Thyroid gland (tissue), 4 donors: ENCODE measurements around the gene DGCR2.

ENCODE experiments used
- POLR2A ChIP-seq, 2 donors: fragments of 450-650 bp; IDR thresholded peaks; one replicate each; pipeline ENCODE4 v1.6.1; 2017; ENCODE audit warnings: antibody characterized with exemption in 2 of 2, mild to moderate bottlenecking in 2 of 2, moderate library complexity in 1 of 2
- TF ChIP-seq, protein P1 (sequence below), 6 experiments: fragments of 200-600 bp in 3 of 6; fragments of 450-650 bp in 3 of 6; sonication (generic) in 3 of 6; IDR thresholded peaks; one replicate each; pipeline ENCODE4 v1.5.1; 2016 to 2019; ENCODE audit warnings: antibody characterized with exemption in 6 of 6, mild to moderate bottlenecking in 2 of 6, inconsistent platforms in 1 of 6, moderate library complexity in 1 of 6

DNA sequence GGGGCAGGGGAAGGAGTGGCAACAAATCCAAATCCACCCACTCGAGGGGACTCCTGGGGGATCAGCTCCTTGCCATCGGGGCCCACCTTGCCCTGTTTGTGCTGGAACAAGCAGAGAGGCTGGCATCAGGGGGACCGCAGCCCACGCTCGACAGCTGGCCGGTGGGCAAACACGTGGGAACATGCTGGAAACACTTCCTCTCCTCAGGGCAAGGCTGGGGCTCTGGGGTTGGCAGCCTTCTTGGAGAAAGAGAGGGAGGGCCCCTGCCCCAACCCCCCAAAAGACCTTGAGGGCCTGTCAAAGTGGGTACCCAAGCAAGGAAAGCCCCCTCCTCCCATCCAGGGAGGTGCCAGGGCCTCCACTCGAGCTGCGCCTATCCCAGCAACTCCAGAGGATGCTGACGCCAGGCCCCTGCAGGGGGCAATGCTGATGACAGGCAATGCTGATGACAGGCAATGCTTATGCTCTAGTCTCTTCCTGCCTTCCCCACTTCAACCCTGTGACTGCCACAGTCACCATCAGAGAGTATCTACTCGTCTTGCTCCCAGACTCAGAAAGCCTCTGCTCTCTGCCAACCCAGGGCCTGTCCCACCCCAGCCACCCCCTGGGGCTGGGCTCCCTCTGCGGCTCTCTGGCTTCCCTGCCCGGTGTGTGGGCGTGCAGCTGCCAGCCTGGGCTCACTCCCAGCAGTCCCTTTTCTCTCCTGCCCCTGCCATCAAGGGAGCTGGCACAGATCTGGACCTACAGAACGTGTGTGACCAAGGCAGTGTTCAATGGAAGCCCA lies 16.2 kb upstream of the DGCR2 start:
- no peak for TF ChIP-seq POLR2A (IDR thresholded peaks at IDR 0.05)
- TF ChIP-seq, protein P1, sequence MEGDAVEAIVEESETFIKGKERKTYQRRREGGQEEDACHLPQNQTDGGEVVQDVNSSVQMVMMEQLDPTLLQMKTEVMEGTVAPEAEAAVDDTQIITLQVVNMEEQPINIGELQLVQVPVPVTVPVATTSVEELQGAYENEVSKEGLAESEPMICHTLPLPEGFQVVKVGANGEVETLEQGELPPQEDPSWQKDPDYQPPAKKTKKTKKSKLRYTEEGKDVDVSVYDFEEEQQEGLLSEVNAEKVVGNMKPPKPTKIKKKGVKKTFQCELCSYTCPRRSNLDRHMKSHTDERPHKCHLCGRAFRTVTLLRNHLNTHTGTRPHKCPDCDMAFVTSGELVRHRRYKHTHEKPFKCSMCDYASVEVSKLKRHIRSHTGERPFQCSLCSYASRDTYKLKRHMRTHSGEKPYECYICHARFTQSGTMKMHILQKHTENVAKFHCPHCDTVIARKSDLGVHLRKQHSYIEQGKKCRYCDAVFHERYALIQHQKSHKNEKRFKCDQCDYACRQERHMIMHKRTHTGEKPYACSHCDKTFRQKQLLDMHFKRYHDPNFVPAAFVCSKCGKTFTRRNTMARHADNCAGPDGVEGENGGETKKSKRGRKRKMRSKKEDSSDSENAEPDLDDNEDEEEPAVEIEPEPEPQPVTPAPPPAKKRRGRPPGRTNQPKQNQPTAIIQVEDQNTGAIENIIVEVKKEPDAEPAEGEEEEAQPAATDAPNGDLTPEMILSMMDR (IDR thresholded peaks at IDR 0.05), result no peak
